GM12864 (cell line): Measurements from ENCODE around the gene RNF220.
A peak's percentile ranks its signal among the peaks of the same experiment; 100 is the strongest.

Experiments
- DNase-seq: peaks from one replicate; pipeline ENCODE4 v3.0.0-alpha.2; 2011; ENCODE audit warnings: low read depth
- H3K4me3 ChIP-seq: 2 replicates; pipeline ENCODE4 v1.5.1; 2011; ENCODE audit warnings: mild to moderate bottlenecking, low read depth, low read length, control low read depth
- TF ChIP-seq, protein P1 (sequence below): IDR thresholded peaks from 2 replicates; pipeline ENCODE4 v1.5.1; 2011; ENCODE audit warnings: low read depth, mild to moderate bottlenecking, moderate library complexity, low read length, control low read depth, inconsistent platforms; ENCODE audit errors: missing control alignments

RNF220 gene

DNA sequence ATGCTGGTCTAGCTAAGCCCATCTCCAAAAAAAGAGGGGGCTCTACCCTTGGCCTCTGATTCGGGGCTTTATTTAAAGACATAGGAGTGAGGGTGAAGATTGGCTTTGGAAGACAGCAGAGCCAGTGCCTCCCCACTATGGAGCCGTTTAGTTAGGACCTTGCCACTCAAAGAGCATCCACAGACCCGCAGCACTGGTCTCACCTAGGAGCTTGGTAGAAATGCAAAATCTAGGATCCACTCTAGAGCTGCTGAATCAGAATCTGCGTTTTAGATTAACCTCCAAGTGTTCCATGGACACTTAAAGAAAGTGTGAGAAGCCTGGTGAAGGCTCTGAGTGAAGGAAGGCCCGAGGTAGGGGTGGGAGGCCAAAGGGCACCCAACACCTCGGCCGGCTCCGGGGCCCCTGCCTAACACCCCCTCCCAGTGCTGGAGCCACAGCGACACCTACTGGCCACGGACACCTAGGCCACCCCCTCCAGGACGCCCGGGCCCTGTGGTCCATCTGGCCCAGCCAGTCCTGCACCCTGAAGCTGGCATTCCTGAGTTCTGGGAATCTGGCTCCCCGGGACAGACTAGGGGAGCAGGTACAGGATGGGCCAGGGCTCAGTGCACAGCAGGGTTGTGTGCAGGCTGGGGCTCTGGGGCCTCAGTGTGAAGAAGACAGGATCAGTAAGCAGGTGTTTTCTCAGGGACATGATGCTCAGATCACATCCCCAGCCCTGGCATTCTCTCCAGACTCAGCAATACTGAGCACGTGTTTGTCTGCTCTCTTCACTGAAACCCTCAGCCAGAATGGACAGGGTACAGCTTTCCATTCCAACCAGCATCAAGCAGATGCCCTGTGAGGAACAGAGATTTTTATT is 190.0 kb downstream of the RNF220 start:
- TF ChIP-seq, protein P1, sequence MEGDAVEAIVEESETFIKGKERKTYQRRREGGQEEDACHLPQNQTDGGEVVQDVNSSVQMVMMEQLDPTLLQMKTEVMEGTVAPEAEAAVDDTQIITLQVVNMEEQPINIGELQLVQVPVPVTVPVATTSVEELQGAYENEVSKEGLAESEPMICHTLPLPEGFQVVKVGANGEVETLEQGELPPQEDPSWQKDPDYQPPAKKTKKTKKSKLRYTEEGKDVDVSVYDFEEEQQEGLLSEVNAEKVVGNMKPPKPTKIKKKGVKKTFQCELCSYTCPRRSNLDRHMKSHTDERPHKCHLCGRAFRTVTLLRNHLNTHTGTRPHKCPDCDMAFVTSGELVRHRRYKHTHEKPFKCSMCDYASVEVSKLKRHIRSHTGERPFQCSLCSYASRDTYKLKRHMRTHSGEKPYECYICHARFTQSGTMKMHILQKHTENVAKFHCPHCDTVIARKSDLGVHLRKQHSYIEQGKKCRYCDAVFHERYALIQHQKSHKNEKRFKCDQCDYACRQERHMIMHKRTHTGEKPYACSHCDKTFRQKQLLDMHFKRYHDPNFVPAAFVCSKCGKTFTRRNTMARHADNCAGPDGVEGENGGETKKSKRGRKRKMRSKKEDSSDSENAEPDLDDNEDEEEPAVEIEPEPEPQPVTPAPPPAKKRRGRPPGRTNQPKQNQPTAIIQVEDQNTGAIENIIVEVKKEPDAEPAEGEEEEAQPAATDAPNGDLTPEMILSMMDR: peak; percentile 93
- DNase-seq: no peak
- H3K4me3 ChIP-seq: no peak overlapping the region

DNA sequence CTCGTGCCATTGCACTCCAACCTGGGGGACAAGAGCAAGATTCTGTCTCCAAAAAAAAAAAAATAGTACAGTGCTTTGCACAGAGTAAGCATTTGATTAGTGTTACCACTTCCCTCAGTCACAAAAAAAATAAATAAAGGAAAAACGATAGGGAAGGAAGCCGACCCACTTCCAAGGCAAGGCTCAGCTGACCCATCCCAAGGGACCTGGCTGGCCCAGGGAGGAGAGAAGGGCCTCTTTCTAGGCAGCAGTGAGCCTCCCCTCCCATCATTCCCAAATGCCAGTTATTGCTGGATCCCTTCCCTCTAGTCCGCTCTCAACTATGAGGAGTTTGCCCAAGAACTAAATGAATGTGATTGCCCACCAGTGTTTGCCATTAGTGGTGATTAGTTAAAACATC is 191.5 kb downstream of the RNF220 start:
- DNase-seq: no peak
- TF ChIP-seq, protein P1: no peak
- no peak overlapping the region for H3K4me3 ChIP-seq

DNA sequence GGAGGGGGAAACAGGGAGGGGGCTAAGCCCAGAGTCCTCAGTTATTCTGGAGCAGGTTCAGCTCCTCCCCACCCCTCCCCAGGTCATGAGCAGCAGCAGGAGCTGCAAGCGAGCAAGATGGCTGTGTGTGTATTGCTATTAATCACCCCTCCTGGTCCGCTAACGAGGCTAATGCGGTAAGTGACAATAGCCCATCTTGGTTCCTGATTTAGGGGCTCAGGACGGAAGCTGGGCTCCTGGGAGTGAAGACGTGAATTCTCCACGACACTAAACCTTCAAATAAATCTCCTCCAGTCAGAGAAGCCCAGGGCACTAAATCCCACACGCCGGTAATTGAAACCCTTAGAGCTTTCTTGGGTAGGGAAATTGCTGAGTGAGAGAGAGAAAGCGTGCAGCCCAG is 193.1 kb downstream of the RNF220 start:
- DNase-seq: no peak
- TF ChIP-seq, protein P1: no peak
- H3K4me3 ChIP-seq: no peak overlapping the region

DNA sequence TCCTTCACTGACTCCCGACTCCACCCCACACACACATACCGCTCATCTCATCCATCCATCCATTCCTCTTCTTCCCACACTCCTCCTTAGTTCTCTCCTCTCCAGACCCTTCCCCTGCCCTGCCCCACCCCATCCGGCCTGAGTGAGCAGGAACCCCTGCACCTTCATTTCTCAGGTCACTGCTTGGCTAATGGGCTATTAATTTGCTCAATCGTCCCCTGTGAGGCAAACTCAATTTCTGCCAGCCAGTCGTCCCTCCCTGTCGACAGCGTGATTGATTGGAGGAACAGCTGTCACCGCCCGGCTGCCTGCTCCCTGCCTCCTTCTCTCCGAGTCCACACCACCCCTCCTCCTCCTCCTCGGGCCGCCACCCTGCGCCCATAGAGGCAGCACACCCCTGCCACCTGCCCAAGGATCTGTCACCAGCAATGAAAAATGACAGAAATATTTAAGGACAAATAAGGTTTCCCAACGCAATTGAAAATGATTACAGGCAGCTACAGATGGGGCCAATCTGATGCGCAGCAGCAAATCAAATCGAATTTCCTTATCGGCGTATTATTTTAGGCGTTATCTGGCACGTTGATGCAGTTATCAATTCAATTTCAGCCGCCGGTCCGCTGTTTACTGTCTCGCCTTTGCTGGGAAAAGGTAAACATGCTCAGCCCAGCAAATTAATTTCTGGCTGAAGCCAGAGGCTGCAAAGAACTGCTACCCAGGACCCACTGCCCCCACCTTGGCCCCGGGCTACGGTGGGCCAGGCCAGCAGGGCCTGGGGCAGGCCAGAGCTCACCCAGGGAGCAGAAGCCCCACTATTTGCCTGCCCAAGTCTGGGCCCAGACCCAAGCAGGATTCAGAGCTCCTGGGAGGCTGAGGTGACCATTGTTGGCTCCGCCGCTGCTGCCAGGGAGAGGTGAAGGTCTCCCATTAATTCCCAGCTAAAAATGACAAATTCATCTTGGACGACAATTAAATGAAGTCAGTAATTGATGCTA is 197.9 kb downstream of the RNF220 start:
- TF ChIP-seq, protein P1: no peak
- no peak for DNase-seq
- no peak overlapping the region for H3K4me3 ChIP-seq

DNA sequence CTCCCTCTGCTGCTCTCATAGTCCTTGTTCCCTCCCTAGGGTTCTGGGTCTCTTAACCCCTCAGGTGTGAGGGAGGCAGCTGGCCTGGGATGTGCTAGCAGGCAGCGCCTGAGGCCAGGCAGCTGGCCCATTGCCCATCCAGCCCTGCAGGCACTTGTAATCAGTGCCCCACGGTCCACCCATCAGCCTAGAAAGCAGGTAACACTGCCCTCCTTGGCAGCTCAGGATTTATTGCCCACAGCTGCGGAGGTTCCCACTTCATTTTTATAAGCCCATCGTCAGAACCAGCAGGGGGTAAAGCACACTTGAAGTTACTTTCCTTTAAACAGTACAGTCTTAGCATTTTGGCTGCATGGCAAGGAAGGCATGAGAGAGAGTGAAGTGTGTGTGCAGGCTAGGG is 198.7 kb downstream of the RNF220 start:
- TF ChIP-seq, protein P1: no peak
- no peak for DNase-seq
- H3K4me3 ChIP-seq: no peak overlapping the region

DNA sequence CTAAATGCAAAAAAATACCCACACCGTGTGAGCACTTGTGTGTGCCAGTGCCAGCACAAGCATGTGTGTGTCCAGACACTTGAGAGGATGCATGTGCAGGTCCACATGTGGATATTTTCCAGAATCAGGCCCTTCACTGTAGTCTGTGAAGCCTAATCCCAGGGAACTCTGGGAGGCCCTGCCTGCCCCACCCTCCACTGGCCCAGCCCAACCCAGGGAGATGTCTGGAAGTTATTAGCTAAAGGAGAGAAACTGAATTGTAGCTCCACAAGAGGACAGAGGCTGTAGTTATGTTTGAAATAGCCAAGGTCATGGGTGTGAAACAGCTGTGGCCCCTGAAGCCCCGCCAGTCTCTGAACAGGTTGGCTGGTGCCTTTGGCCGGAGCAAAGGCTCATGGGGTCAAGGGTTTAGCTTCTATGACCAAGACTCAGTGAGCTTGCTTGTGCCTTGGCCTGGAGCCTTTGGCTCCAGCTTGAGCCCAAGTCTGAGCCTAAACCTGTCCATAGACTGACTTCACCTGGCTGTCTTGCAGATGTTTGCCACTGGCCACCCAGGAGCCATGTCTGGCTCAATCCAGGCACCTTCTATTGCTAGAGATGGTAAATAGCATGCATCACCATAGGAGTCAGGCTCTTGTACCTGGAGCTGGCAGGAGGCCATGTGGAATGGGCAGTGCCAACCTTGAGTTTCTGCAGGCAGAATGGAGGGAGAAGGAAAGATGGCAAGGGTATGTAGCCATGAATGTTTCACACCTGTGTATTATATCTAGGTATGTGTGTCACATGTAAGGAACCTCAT is 199.3 kb downstream of the RNF220 start:
- no peak for DNase-seq
- H3K4me3 ChIP-seq: no peak overlapping the region
- TF ChIP-seq, protein P1: no peak
